ENCODE measurements around the gene SHTN1.

SHTN1 gene

DNA sequence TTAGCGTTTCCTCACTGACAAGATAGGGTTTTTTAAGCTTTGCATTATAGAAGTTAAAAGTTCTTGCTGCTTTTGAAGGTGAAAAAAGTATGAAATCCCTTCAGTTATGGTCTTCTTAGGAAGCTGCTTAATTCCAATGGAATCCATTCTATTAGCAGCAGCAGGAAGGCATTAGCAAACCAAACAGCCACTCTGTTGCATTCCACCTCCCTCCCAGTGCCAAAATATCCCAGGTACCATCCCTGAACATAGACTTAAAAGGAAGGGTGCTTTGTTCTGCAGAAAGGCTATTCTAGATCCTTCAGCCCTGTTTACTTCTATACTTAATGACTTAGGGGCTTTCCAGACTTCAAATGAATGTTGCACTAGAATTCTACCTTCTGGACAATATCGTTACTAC, 131.9 kb downstream of the SHTN1 start:
- H3K79me2 ChIP-seq = no peaks in the 10 kb centered on the region
- peaks cover 9% of the 10 kb centered on the region for H3K4me1 ChIP-seq
- H3K9ac ChIP-seq = no peak overlapping the region
- H3K27ac ChIP-seq = no peak overlapping the region
- no peak for TF ChIP-seq CTCF (IDR thresholded peaks at IDR 0.05)
- no peak overlapping the region for H2AFZ ChIP-seq
- no peak overlapping the region for H3K4me2 ChIP-seq (ENCODE audit: low read length)
- H3K4me3 ChIP-seq (ENCODE audit: low read depth, low read length) = no peak overlapping the region
- no peaks in the 10 kb centered on the region for H3K27me3 ChIP-seq (ENCODE audit: control insufficient read depth, insufficient read depth, low read length)
- no peaks in the 10 kb centered on the region for H3K36me3 ChIP-seq (ENCODE audit: control insufficient read depth, insufficient read depth, low read length)
- no peaks in the 10 kb centered on the region for H3K9me3 ChIP-seq (ENCODE audit: control insufficient read depth, low read length)

DNA sequence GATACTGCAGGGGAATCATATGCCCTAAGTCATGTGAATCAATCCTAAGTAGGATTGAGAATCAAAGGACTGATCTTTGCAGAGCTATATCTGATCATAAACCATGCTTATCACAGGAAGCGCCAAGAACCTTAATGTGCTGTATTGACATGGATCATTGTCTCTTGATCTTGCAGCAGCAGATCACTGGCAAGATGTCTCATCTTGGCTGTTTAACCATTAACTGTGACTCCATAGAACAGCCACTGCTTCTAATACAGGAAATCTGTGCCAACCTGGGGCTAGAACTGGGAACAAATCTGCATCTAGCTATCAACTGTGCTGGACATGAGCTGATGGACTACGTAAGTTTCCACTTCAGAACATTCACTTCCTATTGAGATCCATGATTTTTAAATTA, 134.0 kb downstream of the SHTN1 start:
- H3K9me3 ChIP-seq (ENCODE audit: control insufficient read depth, low read length) = no peaks in the 10 kb centered on the region
- H3K4me3 ChIP-seq (ENCODE audit: low read depth, low read length) = no peak overlapping the region
- H3K79me2 ChIP-seq = no peaks in the 10 kb centered on the region
- H3K9ac ChIP-seq = no peak overlapping the region
- H3K27me3 ChIP-seq (ENCODE audit: control insufficient read depth, insufficient read depth, low read length) = no peaks in the 10 kb centered on the region
- peak overlapping the region; percentile 40 for H2AFZ ChIP-seq
- H3K36me3 ChIP-seq (ENCODE audit: control insufficient read depth, insufficient read depth, low read length) = no peaks in the 10 kb centered on the region
- H3K4me1 ChIP-seq = peaks cover 7% of the 10 kb centered on the region
- TF ChIP-seq CTCF (IDR thresholded peaks at IDR 0.05) = no peak
- no peak overlapping the region for H3K27ac ChIP-seq
- no peak overlapping the region for H3K4me2 ChIP-seq (ENCODE audit: low read length)

GRCh38 chr10:116868722-116869121, 136.3 kb downstream of the SHTN1 start:
- Histone ChIP-seq H3K4me1 (peaks cover 7% of the 10 kb centered on the region), H3K27ac (no peak overlapping the region), H3K4me3 (ENCODE audit: low read depth, low read length) (no peak overlapping the region), H3K79me2 (no peaks in the 10 kb centered on the region), H2AFZ (no peak overlapping the region), H3K9ac (no peak overlapping the region), H3K36me3 (ENCODE audit: control insufficient read depth, insufficient read depth, low read length) (no peaks in the 10 kb centered on the region), H3K27me3 (ENCODE audit: control insufficient read depth, insufficient read depth, low read length) (no peaks in the 10 kb centered on the region), H3K4me2 (ENCODE audit: low read length) (no peak overlapping the region), H3K9me3 (ENCODE audit: control insufficient read depth, low read length) (no peaks in the 10 kb centered on the region)
- TF ChIP-seq CTCF (IDR thresholded peaks at IDR 0.05) = no peak

GRCh38 chr10:116868198-116868676, 136.8 kb downstream of the SHTN1 start:
- H3K9ac ChIP-seq = no peak overlapping the region
- H3K79me2 ChIP-seq = no peaks in the 10 kb centered on the region
- TF ChIP-seq CTCF (IDR thresholded peaks at IDR 0.05) = no peak
- H3K36me3 ChIP-seq (ENCODE audit: control insufficient read depth, insufficient read depth, low read length) = no peaks in the 10 kb centered on the region
- no peak overlapping the region for H3K27ac ChIP-seq
- no peaks in the 10 kb centered on the region for H3K27me3 ChIP-seq (ENCODE audit: control insufficient read depth, insufficient read depth, low read length)
- no peak overlapping the region for H3K4me2 ChIP-seq (ENCODE audit: low read length)
- peaks cover 7% of the 10 kb centered on the region for H3K4me1 ChIP-seq
- no peaks in the 10 kb centered on the region for H3K9me3 ChIP-seq (ENCODE audit: control insufficient read depth, low read length)
- no peak overlapping the region for H3K4me3 ChIP-seq (ENCODE audit: low read depth, low read length)
- no peak overlapping the region for H2AFZ ChIP-seq

- Histone ChIP-seq H3K27me3 (ENCODE audit: control insufficient read depth, insufficient read depth, low read length) (no peaks in the 10 kb centered on the region), H3K79me2 (no peaks in the 10 kb centered on the region), H3K9ac (no peak overlapping the region), H2AFZ (no peak overlapping the region), H3K4me3 (ENCODE audit: low read depth, low read length) (no peak overlapping the region), H3K27ac (no peak overlapping the region), H3K4me1 (peaks cover 7% of the 10 kb centered on the region), H3K36me3 (ENCODE audit: control insufficient read depth, insufficient read depth, low read length) (no peaks in the 10 kb centered on the region), H3K4me2 (ENCODE audit: low read length) (no peak overlapping the region), H3K9me3 (ENCODE audit: control insufficient read depth, low read length) (no peaks in the 10 kb centered on the region)
- TF ChIP-seq CTCF (IDR thresholded peaks at IDR 0.05) = no peak
Measured at GRCh38 chr10:116866987-116867595, 137.9 kb downstream of the SHTN1 start.

All from parathyroid adenoma (tissue), 2 donors.